Smooth muscle cell (in vitro differentiated cells): ENCODE measurements around the gene ABCC9. TPM values are rescaled to one million over a fixed set of nuclear protein-coding genes. Genes with fewer than 3 reads are reported as not detected.

Experiments used
- DNase-seq: peaks from one replicate; lab custom pipeline; 2025; ENCODE audit not compliant: unreplicated experiment; lab: John Stamatoyannopoulos, UW
- H2AFZ ChIP-seq: fragments of 200-600 bp; sonication (generic); 2 replicates; pipeline ENCODE4 v1.6.0; 2016; ENCODE audit warnings: antibody characterized with exemption, low read depth, mild to moderate bottlenecking
- H3F3A ChIP-seq: fragments of 200-600 bp; sonication (generic); 2 replicates; pipeline ENCODE4 v1.6.0; 2017; ENCODE audit warnings: antibody characterized with exemption, low read depth
- H3K27ac ChIP-seq: fragments of 200-600 bp; sonication (generic); 2 replicates; pipeline ENCODE4 v1.5.1; 2016; ENCODE audit warnings: low read depth, mild to moderate bottlenecking
- H3K27me3 ChIP-seq: fragments of 200-600 bp; sonication (generic); 2 replicates; pipeline ENCODE4 v1.6.1; 2016; ENCODE audit warnings: low read depth, mild to moderate bottlenecking
- H3K36me3 ChIP-seq: fragments of 200-600 bp; sonication (generic); 2 replicates; pipeline ENCODE4 v1.5.1; 2016; ENCODE audit warnings: low read depth
- H3K4me1 ChIP-seq: fragments of 200-600 bp; sonication (generic); 2 replicates; pipeline ENCODE4 v1.5.1; 2016; ENCODE audit warnings: low read depth
- H3K4me2 ChIP-seq: fragments of 200-600 bp; sonication (generic); 2 replicates; pipeline ENCODE4 v1.6.0; 2016; ENCODE audit warnings: mild to moderate bottlenecking
- H3K4me3 ChIP-seq: fragments of 200-600 bp; sonication (generic); 2 replicates; pipeline ENCODE4 v1.5.1; 2016; ENCODE audit warnings: mild to moderate bottlenecking
- H3K79me2 ChIP-seq: fragments of 200-600 bp; sonication (generic); 2 replicates; pipeline ENCODE4 v1.6.0; 2016; ENCODE audit warnings: low read depth, mild to moderate bottlenecking
- H3K9ac ChIP-seq: fragments of 200-600 bp; sonication (generic); 2 replicates; pipeline ENCODE4 v1.6.0; 2016; ENCODE audit warnings: low read depth
- H3K9me3 ChIP-seq: fragments of 200-600 bp; sonication (generic); replicated peaks from 2 replicates; pipeline ENCODE4 v1.5.1; 2016; ENCODE audit warnings: low read depth
- H4K20me1 ChIP-seq: fragments of 200-600 bp; sonication (generic); 2 replicates; pipeline ENCODE4 v1.6.0; 2016; ENCODE audit warnings: low read depth
- CTCF ChIP-seq: fragments of 200-600 bp; sonication (generic); IDR thresholded peaks from 2 replicates; pipeline ENCODE4 v1.5.1; 2017; ENCODE audit warnings: borderline replicate concordance, mild to moderate bottlenecking, antibody characterized with exemption; ENCODE audit not compliant: insufficient read depth, poor library complexity, severe bottlenecking
- WGBS: methylation state at CpG from one replicate; pipeline ENCODE4 v1.1.7; 2016; ENCODE audit warnings: low lambda C conversion rate; 5-methylcytosine and 5-hydroxymethylcytosine counted together
- polyA plus RNA-seq: library from polyadenylated mRNA; unstranded; fragments of >200 nt; fragmentation: Nextera tagmentation; extraction: Ambion mirVana; gene quantifications from 2 replicates; pipeline ENCODE4 v1.2.1, GENCODE V29; 2016
- total RNA-seq: library from RNA; depleted of rRNA; stranded (reverse); fragments of >200 nt; gene quantifications from 2 replicates; pipeline ENCODE4 v1.2.3, GENCODE V29; 2014

ABCC9 gene
- total and polyA plus RNA-seq, 2 experiments from 2014 or later: 0.22 TPM; not detected in 1

- no peak overlapping the region for H3K27ac ChIP-seq
- no peaks in the 10 kb centered on the region for H3K9me3 ChIP-seq
- H3K4me3 ChIP-seq: no peak overlapping the region
- no peaks in the 10 kb centered on the region for H3K79me2 ChIP-seq
- no peak overlapping the region for H3K9ac ChIP-seq
- no peaks in the 10 kb centered on the region for H4K20me1 ChIP-seq
- no peaks in the 10 kb centered on the region for H3F3A ChIP-seq
- H3K27me3 ChIP-seq: no peaks in the 10 kb centered on the region
- H3K36me3 ChIP-seq: no peaks in the 10 kb centered on the region
- H3K4me1 ChIP-seq: no peaks in the 10 kb centered on the region
- DNase-seq: no peak
- WGBS: 90% methylated on average over 2 of the region's 2 CpGs
- H3K4me2 ChIP-seq: no peak overlapping the region
- no peak for TF ChIP-seq CTCF
- no peak overlapping the region for H2AFZ ChIP-seq
Measured at GRCh38 chr12:21877293-21877982, 63.8 kb downstream of the ABCC9 start.

- Histone ChIP-seq H3K4me3 (no peak overlapping the region), H3K27ac (no peak overlapping the region), H2AFZ (no peak overlapping the region), H3F3A (no peaks in the 10 kb centered on the region), H3K4me1 (no peaks in the 10 kb centered on the region), H4K20me1 (no peaks in the 10 kb centered on the region), H3K9me3 (no peaks in the 10 kb centered on the region), H3K79me2 (no peaks in the 10 kb centered on the region), H3K36me3 (no peaks in the 10 kb centered on the region), H3K27me3 (no peaks in the 10 kb centered on the region), H3K9ac (no peak overlapping the region), H3K4me2 (no peak overlapping the region)
- no peak for DNase-seq
- TF ChIP-seq CTCF: no peak
Measured at GRCh38 chr12:21865846-21866245, 75.4 kb downstream of the ABCC9 start.

- Histone ChIP-seq H3F3A (no peaks in the 10 kb centered on the region), H3K9ac (no peak overlapping the region), H3K27ac (no peak overlapping the region), H3K9me3 (no peaks in the 10 kb centered on the region), H4K20me1 (no peaks in the 10 kb centered on the region), H3K27me3 (no peaks in the 10 kb centered on the region), H3K79me2 (no peaks in the 10 kb centered on the region), H2AFZ (no peak overlapping the region), H3K4me1 (no peaks in the 10 kb centered on the region), H3K4me2 (no peak overlapping the region), H3K4me3 (no peak overlapping the region), H3K36me3 (no peaks in the 10 kb centered on the region)
- no peak for TF ChIP-seq CTCF
- no peak for DNase-seq
- 78% methylated on average over 2 of the region's 2 CpGs for WGBS
Measured at GRCh38 chr12:21860534-21860933, 80.7 kb downstream of the ABCC9 start.

GRCh38 chr12:21860128-21860527 is 81.1 kb downstream of the ABCC9 start:
- Histone ChIP-seq H3K36me3 (no peaks in the 10 kb centered on the region), H3K27ac (no peak overlapping the region), H3K27me3 (no peaks in the 10 kb centered on the region), H3K4me1 (no peaks in the 10 kb centered on the region), H3K9ac (no peak overlapping the region), H3F3A (no peaks in the 10 kb centered on the region), H3K4me3 (no peak overlapping the region), H4K20me1 (no peaks in the 10 kb centered on the region), H3K4me2 (no peak overlapping the region), H3K79me2 (no peaks in the 10 kb centered on the region), H2AFZ (no peak overlapping the region), H3K9me3 (no peaks in the 10 kb centered on the region)
- TF ChIP-seq CTCF: no peak
- 81% methylated on average over 4 of the region's 4 CpGs for WGBS
- DNase-seq: no peak
